GM12891 (cell line): ENCODE data around the gene DGKZ.
"Not testable (repeated sequence)": the region's sequence is repeated elsewhere in the genome, so short reads cannot be mapped to it uniquely, and the experiment has no call there.

Experiments
- DNase-seq: peaks from one replicate; pipeline ENCODE4 v3.0.0; 2011; ENCODE audit warnings: low spot score; ENCODE audit not compliant: insufficient read length
- FAIRE-seq: peaks from 2 replicates; lab custom pipeline; 2011; peaks lifted over from hg19 to GRCh38; lab: Jason Lieb, UNC
- PAX5 ChIP-seq: IDR thresholded peaks from 2 replicates; pipeline ENCODE4 v1.6.1; 2011; ENCODE audit warnings: low read length, moderate library complexity, mild to moderate bottlenecking; ENCODE audit not compliant: insufficient read depth, severe bottlenecking
- POLR2A ChIP-seq: IDR thresholded peaks from 2 replicates; pipeline ENCODE4 v1.6.1; 2011; ENCODE audit warnings: low read depth, low read length, control low read depth
- POLR2AphosphoS5 ChIP-seq: IDR thresholded peaks from 2 replicates; pipeline ENCODE4 v1.6.1; 2011; ENCODE audit warnings: low read depth, low read length, control low read depth
- POU2F2 ChIP-seq: IDR thresholded peaks from 2 replicates; pipeline ENCODE4 v1.6.1; 2011; ENCODE audit warnings: low read depth, mild to moderate bottlenecking, control low read depth, low read length, moderate library complexity
- SPI1 ChIP-seq: IDR thresholded peaks from 2 replicates; pipeline ENCODE4 v1.6.1; 2011; ENCODE audit warnings: low read depth, low read length, control low read depth
- TAF1 ChIP-seq: IDR thresholded peaks from 2 replicates; pipeline ENCODE4 v1.6.1; 2011; ENCODE audit warnings: low read depth, low read length, control low read depth

The DGKZ gene

DNA sequence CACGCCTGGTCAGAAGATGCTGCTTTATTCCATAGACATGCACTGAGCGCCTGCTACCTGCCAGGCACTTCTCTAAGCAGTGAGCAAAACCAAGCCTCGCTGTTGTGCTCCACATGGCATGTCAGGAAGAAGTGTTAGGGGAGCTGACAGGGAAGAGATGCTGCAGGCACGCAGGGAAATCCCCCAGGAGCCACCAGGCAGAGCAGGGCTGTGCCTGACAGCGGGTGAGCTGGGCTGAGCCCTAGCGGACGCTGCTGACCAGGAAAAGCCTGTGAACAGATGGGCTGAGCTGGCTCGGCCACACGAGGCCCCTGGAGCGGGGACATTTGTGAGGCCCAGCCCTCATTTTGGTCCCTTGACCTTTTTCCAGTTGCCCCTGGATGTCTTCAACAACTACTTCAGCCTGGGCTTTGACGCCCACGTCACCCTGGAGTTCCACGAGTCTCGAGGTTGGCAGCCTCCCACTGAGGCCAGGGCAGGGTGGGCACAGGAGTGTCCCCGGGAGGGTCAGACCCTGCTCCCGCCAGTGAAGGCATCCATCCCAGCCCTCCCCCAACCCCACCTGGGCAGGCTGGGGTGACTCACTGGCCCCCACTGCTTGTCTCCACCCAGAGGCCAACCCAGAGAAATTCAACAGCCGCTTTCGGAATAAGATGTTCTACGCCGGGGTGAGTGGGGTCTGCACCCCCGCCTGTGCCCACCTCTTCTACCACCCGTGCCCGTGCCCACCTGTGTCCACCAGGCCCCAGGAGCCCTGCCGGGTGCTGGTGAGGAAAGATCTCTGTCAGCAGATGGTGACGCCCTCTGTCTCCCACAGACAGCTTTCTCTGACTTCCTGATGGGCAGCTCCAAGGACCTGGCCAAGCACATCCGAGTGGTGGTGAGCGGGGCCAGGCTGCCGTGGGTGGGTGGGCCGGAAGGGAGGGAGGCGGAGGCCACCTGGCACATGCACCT lies 26.8 kb downstream of the DGKZ start:
- no peak for TF ChIP-seq POLR2AphosphoS5
- TF ChIP-seq SPI1, result no peak
- TF ChIP-seq TAF1, result no peak
- TF ChIP-seq POU2F2, result no peak
- TF ChIP-seq POLR2A, result no peak
- TF ChIP-seq PAX5, result no peak
- no peak for DNase-seq
- FAIRE-seq, result no peak

GRCh38 chr11:46374815-46375214 lies 27.6 kb downstream of the DGKZ start:
- DNase-seq (no peak), FAIRE-seq (no peak)
- no peak for TF ChIP-seq TAF1
- no peak for TF ChIP-seq SPI1
- no peak for TF ChIP-seq POU2F2
- TF ChIP-seq PAX5, result no peak
- TF ChIP-seq POLR2AphosphoS5, result no peak
- TF ChIP-seq POLR2A, result no peak

- TF ChIP-seq PAX5 (no peak), SPI1 (no peak), TAF1 (no peak), POLR2A (no peak), POU2F2 (no peak), POLR2AphosphoS5 (no peak)
- no peak for DNase-seq
- no peak for FAIRE-seq
These were observed 28.3 kb downstream of the DGKZ start for GRCh38 chr11:46375392-46376101.

DNA sequence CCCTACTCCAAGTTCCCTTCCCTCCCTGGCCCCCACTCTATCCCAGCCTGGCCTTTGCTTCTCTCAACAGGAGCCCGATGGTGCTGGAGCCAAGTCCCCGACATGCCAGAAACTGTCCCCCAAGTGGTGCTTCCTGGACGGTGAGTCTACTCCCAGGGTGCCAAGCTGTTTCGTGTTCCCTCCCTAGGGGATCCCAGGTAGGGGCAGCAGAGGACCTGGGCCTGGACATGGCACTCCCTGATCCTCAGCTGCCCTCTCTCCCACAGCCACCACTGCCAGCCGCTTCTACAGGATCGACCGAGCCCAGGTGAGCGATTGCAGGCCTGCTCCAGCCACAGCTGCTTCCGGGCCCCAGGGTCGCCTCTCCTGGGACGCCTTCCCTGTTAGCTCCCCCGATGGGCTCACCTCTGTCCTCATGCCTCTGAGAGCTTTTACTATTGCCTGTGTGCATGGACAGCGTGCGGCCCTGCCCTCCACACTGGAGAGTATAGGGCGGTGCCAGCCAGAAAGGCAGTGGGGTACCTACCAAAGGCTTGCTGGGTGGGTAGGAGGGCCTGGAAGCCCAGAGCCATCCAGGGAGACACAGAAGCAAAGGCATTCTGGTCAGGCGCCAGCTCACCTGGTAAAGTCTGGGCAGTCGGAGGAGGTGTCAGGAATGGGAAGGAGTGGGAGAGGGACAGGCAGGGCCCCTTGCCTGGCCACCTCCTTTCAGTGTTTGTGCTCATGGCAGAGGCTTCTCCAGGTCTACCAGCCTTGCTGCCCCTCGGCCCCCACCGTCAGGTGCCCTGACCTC lies 29.2 kb downstream of the DGKZ start:
- DNase-seq (no peak), FAIRE-seq (no peak)
- no peak for TF ChIP-seq POU2F2
- no peak for TF ChIP-seq POLR2AphosphoS5
- no peak for TF ChIP-seq TAF1
- no peak for TF ChIP-seq POLR2A
- TF ChIP-seq SPI1, result no peak
- TF ChIP-seq PAX5, result no peak

- FAIRE-seq (no peak), DNase-seq (no peak)
- TF ChIP-seq POLR2AphosphoS5, result no peak
- TF ChIP-seq PAX5, result no peak
- no peak for TF ChIP-seq POLR2A
- TF ChIP-seq TAF1, result no peak
- no peak for TF ChIP-seq SPI1
- TF ChIP-seq POU2F2, result no peak
These were observed 30.0 kb downstream of the DGKZ start for GRCh38 chr11:46377290-46377689.

GRCh38 chr11:46377831-46378230 lies 30.6 kb downstream of the DGKZ start:
- DNase-seq, result no peak
- TF ChIP-seq PAX5 (no peak), POLR2AphosphoS5 (no peak), POU2F2 (no peak), SPI1 (no peak), TAF1 (no peak), POLR2A (no peak)
- no peak for FAIRE-seq

GRCh38 chr11:46378296-46378695 lies 31.0 kb downstream of the DGKZ start:
- FAIRE-seq (no peak), DNase-seq (no peak)
- TF ChIP-seq POLR2AphosphoS5 (no peak), POLR2A (no peak), SPI1 (no peak), PAX5 (no peak), POU2F2 (no peak), TAF1 (no peak)

DNA sequence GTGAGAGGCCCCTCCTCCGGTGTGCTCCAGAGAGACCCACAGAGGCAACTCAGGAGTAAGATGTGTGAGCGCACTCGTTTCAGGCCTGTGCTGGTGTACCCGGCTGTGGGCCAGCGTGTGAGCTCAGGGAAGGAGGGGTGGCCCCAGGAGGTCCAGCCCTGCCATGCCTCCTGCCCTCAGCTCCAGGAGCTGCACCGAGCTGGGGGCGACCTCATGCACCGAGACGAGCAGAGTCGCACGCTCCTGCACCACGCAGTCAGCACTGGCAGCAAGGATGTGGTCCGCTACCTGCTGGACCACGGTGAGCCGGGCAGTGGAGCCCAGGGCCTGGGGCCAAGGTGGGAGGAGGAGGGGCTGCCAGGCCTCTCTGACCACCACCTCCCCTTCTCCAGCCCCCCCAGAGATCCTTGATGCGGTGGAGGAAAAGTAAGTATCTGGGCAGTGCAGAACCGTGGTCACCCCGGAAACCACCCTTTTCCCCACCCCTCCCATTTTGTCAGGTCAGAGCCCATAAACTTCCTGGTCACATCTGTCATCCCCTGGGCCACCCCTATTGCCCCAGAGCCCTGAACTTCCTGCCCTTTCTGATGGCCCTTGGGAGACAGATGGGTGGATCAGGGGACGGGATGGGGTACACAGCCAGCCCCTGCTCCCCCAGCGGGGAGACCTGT lies 31.7 kb downstream of the DGKZ start:
- FAIRE-seq (no peak), DNase-seq (no peak)
- TF ChIP-seq TAF1 (no peak), SPI1 (no peak), PAX5 (no peak), POLR2AphosphoS5 (no peak), POLR2A (no peak), POU2F2 (no peak)

DNA sequence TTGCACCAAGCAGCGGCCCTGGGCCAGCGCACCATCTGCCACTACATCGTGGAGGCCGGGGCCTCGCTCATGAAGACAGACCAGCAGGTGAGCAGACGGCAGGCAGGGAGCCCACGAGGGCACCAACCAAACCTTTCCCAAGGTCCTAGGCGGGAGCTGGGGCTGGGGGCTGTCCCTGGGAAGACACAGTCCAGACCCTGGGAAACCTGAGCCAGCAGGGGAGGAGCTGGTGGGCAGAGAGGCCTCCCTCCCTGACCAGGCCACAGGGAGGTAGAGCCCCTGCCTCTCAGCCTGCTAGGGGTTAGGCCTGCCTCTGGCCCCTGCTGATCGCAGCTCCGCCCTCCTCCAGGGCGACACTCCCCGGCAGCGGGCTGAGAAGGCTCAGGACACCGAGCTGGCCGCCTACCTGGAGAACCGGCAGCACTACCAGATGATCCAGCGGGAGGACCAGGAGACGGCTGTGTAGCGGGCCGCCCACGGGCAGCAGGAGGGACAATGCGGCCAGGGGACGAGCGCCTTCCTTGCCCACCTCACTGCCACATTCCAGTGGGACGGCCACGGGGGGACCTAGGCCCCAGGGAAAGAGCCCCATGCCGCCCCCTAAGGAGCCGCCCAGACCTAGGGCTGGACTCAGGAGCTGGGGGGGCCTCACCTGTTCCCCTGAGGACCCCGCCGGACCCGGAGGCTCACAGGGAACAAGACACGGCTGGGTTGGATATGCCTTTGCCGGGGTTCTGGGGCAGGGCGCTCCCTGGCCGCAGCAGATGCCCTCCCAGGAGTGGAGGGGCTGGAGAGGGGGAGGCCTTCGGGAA lies 32.4 kb downstream of the DGKZ start:
- DNase-seq, FAIRE-seq: not testable (repeated sequence)
